ENCODE results near the gene ALKBH3.

The ALKBH3 gene

DNA sequence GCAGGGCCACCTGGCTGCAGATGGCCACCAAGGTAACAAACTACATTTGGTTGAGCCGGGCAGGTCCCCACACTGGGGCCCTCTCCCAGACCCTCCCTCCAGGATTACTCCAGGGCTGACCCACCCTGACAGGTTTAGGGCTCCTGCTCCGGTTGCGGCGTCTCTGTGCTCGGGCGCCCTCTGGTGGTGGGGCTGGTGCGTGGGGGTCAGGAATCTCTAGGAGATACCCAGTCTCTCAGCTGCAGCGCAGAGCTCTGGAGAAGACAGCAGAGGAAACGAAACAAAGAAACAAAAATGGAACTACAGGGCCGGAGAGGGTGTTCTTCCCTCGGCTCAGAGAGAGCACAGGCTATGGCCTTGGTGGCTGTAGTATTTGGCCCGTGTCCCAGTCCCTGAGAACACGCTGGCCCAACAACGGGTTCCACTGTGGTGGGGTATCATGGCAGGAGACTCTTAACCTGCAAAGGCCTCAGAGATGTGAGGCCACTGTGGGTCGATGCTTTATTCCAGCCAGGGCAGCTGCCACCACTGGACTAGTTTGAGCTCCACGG is 64.2 kb downstream of the ALKBH3 start:
- H3K4me1 ChIP-seq (ENCODE audit: insufficient read depth, low read length) = peaks cover 9% of the 10 kb centered on the region
- H3K9ac ChIP-seq (ENCODE audit: low read length) = no peak overlapping the region
- no peaks in the 10 kb centered on the region for H3K9me3 ChIP-seq (ENCODE audit: low read length)
- no peak overlapping the region for H3K27ac ChIP-seq (ENCODE audit: low read depth, low read length)
- H3K27me3 ChIP-seq (ENCODE audit: control insufficient read depth in 1 of 2, insufficient read depth in 2 of 2, low read length in 2 of 2) = peaks cover 18 to 25% of the 10 kb centered on the region in 2 donors
- H3K36me3 ChIP-seq (ENCODE audit: insufficient read depth, low read length) = no peaks in the 10 kb centered on the region
- H3K4me3 ChIP-seq (ENCODE audit: low read depth in 1 of 2, low read length in 2 of 2) = peak overlapping the region; percentile 61 to 68

DNA sequence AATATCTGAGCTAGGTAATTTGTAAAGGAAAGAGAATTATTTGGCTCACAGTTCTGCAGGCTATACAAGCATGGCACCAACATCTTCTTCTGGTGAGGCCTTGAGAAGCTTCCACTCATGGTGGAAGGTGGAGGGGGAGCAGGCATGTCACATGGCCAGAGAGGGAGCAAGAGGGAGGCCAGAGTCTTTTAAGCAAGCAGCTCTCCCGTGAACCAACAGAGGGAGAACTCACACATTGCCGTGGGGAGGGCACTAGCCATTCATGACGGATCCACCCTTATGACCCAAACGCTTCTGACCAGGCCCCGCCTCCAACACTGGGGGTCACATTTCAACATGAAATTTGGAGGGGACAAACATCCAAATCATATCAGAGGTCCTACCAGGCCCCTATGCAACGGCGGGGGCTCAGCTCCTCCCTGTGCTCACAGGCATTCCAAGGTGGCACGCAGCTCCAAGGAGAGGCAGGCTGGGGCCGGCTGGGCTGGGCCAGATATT is 66.4 kb downstream of the ALKBH3 start:
- H3K36me3 ChIP-seq (ENCODE audit: insufficient read depth, low read length) = no peaks in the 10 kb centered on the region
- peaks cover 11 to 25% of the 10 kb centered on the region in 2 donors for H3K27me3 ChIP-seq (ENCODE audit: control insufficient read depth in 1 of 2, insufficient read depth in 2 of 2, low read length in 2 of 2)
- H3K27ac ChIP-seq (ENCODE audit: low read depth, low read length) = no peak overlapping the region

DNA sequence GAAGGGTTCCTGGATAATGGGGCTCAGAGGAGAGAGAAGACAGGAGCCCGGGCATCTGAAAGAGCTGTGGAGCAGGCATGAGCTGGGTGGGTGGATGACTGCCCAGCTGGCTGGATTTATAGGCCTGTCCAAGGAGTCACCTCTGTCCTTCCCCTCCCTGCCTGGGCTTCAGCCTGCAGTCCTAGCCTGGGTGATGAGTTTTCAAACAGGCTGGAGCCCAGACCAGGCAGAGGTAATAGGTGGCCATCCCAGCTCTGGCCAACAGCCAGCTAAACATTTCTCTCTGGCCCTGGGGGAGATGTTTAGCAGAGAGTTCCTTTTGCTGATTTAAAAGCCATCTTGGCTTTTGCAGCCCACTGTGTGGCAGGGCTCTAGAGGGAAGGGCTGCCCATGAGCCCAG is 67.2 kb downstream of the ALKBH3 start:
- H3K4me3 ChIP-seq (ENCODE audit: low read depth in 1 of 2, low read length in 2 of 2) = no peak overlapping the region
- H3K4me1 ChIP-seq (ENCODE audit: insufficient read depth, low read length) = peaks cover 5% of the 10 kb centered on the region
- no peak overlapping the region for H3K27ac ChIP-seq (ENCODE audit: low read depth, low read length)

More for the DNA sequence above, 66.4 kb downstream of the ALKBH3 start:
- Histone ChIP-seq H3K9ac (ENCODE audit: low read length) (no peak overlapping the region), H3K4me3 (ENCODE audit: low read depth in 1 of 2, low read length in 2 of 2) (no peak overlapping the region), H3K4me1 (ENCODE audit: insufficient read depth, low read length) (peaks cover 5% of the 10 kb centered on the region), H3K9me3 (ENCODE audit: low read length) (no peaks in the 10 kb centered on the region)

DNA sequence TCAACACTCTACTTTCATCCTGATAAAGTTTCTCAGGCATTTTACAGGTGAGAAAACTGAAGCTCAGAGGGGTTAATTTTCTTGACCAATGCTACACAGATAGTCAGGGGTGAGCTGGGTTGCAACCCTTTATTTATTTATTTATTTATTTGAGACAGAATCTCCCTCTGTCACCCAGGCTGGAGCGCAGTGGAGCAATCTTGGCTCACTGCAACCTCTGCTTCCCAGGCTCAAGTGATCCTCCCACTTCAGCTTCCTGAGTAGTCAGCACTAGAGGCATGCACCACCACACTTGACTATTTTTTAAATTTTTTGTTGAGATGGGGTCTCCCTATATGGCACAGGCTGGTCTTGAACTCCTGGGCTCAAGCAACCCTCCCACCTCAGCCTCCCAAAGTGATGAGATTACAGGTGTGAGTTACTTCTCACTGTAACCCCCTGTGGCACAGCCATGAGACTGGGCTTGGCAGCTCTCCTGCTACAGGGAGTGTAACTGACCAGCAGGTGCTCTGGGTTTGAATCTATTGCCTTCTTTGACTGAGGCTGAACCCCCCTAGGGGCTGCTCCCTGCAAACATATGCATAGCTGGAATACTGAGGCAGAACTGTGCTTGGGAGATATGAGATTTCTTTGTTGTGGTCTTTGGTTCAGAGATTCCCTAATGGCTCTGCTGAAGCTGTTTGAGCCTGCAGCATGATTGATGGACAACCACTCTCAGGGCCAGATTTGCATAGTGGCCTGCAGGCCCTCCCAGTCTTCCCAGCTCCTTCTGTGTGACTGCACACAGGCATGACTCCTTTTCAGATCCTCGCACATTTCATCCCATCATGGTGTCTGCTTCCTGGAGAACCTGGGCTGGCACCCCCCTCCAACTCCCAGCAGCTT is 68.0 kb downstream of the ALKBH3 start:
- Histone ChIP-seq H3K27me3 (ENCODE audit: control insufficient read depth in 1 of 2, insufficient read depth in 2 of 2, low read length in 2 of 2) (peaks cover 9 to 22% of the 10 kb centered on the region in 2 donors), H3K4me3 (ENCODE audit: low read depth in 1 of 2, low read length in 2 of 2) (no peak overlapping the region), H3K4me1 (ENCODE audit: insufficient read depth, low read length) (peaks cover 5% of the 10 kb centered on the region), H3K9me3 (ENCODE audit: low read length) (no peaks in the 10 kb centered on the region), H3K36me3 (ENCODE audit: insufficient read depth, low read length) (no peaks in the 10 kb centered on the region), H3K9ac (ENCODE audit: low read length) (no peak overlapping the region), H3K27ac (ENCODE audit: low read depth, low read length) (no peak overlapping the region)

More for the DNA sequence above, 67.2 kb downstream of the ALKBH3 start:
- no peaks in the 10 kb centered on the region for H3K36me3 ChIP-seq (ENCODE audit: insufficient read depth, low read length)
- peaks cover 11 to 25% of the 10 kb centered on the region in 2 donors for H3K27me3 ChIP-seq (ENCODE audit: control insufficient read depth in 1 of 2, insufficient read depth in 2 of 2, low read length in 2 of 2)
- no peaks in the 10 kb centered on the region for H3K9me3 ChIP-seq (ENCODE audit: low read length)
- H3K9ac ChIP-seq (ENCODE audit: low read length) = no peak overlapping the region

DNA sequence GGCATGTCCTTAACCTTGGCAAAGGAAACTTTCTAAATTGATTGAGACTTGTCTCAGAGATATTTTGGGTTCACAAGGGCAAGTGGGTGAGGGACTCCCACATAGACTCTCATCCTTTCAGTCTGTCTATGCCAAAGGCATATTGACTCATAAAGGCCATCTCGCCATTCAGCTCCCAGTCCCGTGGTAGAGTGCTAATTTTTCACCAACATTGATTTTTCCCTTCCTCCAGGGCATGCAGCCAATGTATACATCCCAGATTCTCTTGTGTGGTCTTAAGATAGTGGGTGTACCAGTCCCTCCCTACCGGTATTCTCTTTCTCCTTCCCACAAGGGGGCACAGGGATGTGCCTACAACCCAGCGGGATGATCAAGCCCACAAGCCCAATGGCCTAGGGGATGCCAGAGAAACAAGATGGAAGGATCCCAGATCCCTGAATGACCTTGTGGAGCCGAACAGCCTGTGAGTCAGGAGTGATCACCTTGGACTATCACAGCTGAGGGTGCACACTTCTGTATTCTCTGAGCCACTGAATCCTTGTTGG is 69.8 kb downstream of the ALKBH3 start:
- H3K4me1 ChIP-seq (ENCODE audit: insufficient read depth, low read length) = no peaks in the 10 kb centered on the region
- no peak overlapping the region for H3K9ac ChIP-seq (ENCODE audit: low read length)
- H3K27me3 ChIP-seq (ENCODE audit: control insufficient read depth in 1 of 2, insufficient read depth in 2 of 2, low read length in 2 of 2) = peaks cover 0 to 5% of the 10 kb centered on the region in 2 donors
- no peaks in the 10 kb centered on the region for H3K9me3 ChIP-seq (ENCODE audit: low read length)
- H3K4me3 ChIP-seq (ENCODE audit: low read depth in 1 of 2, low read length in 2 of 2) = no peak overlapping the region
- no peak overlapping the region for H3K27ac ChIP-seq (ENCODE audit: low read depth, low read length)
- no peaks in the 10 kb centered on the region for H3K36me3 ChIP-seq (ENCODE audit: insufficient read depth, low read length)

DNA sequence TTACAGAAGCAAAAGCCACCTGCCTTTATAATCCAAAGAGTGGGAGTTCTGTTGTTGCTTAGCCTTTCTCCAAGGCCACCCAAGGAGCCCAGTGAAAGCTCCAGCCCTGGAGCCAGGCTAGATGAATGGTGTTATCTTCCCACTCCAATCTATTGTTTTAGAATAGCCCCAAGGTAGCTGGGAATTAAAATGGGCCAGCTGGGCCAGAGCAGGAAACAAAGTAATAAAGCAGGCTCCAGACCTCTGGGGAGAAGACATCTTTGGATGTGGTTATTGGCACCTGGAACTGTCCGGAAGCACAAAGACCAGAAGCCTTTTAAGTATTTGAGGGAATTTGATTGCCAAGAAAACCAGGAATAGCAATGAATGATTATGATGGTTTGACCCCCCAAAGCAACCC is 70.6 kb downstream of the ALKBH3 start:
- Histone ChIP-seq H3K27ac (ENCODE audit: low read depth, low read length) (no peak overlapping the region), H3K9me3 (ENCODE audit: low read length) (no peaks in the 10 kb centered on the region), H3K9ac (ENCODE audit: low read length) (no peak overlapping the region), H3K4me3 (ENCODE audit: low read depth in 1 of 2, low read length in 2 of 2) (no peak overlapping the region), H3K27me3 (ENCODE audit: control insufficient read depth in 1 of 2, insufficient read depth in 2 of 2, low read length in 2 of 2) (peaks cover 0 to 5% of the 10 kb centered on the region in 2 donors), H3K4me1 (ENCODE audit: insufficient read depth, low read length) (no peaks in the 10 kb centered on the region), H3K36me3 (ENCODE audit: insufficient read depth, low read length) (no peaks in the 10 kb centered on the region)

DNA sequence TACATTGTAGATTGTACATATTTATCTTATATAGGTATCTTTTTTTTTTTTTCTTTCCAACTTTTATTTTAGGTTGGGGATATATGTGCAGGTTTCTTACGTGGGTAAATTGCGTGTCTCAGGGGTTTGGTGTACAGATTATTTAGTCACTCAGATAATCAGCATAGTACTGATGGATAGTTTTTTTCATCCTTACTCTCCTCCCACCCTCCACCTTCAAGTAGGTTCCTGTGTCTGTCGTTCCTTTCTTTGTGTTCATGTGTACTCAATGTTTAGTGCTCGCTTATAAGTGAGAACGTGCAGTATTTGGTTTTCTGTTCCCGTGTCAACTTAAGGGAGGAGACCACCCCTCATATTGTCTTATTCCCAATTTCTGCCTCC is 71.4 kb downstream of the ALKBH3 start:
- H3K9me3 ChIP-seq (ENCODE audit: low read length) = no peaks in the 10 kb centered on the region
- no peaks in the 10 kb centered on the region for H3K4me1 ChIP-seq (ENCODE audit: insufficient read depth, low read length)
- no peaks in the 10 kb centered on the region for H3K27me3 ChIP-seq (ENCODE audit: control insufficient read depth in 1 of 2, insufficient read depth in 2 of 2, low read length in 2 of 2)

GRCh38 chr11:43952401-43953342 is 72.0 kb downstream of the ALKBH3 start:
- Histone ChIP-seq H3K36me3 (ENCODE audit: insufficient read depth, low read length) (no peaks in the 10 kb centered on the region), H3K9ac (ENCODE audit: low read length) (no peak overlapping the region), H3K4me3 (ENCODE audit: low read depth in 1 of 2, low read length in 2 of 2) (no peak overlapping the region), H3K4me1 (ENCODE audit: insufficient read depth, low read length) (no peaks in the 10 kb centered on the region), H3K9me3 (ENCODE audit: low read length) (no peaks in the 10 kb centered on the region), H3K27me3 (ENCODE audit: control insufficient read depth in 1 of 2, insufficient read depth in 2 of 2, low read length in 2 of 2) (no peaks in the 10 kb centered on the region), H3K27ac (ENCODE audit: low read depth, low read length) (no peak overlapping the region)

More for the DNA sequence above, 71.4 kb downstream of the ALKBH3 start:
- Histone ChIP-seq H3K27ac (ENCODE audit: low read depth, low read length) (no peak overlapping the region), H3K4me3 (ENCODE audit: low read depth in 1 of 2, low read length in 2 of 2) (no peak overlapping the region), H3K9ac (ENCODE audit: low read length) (no peak overlapping the region), H3K36me3 (ENCODE audit: insufficient read depth, low read length) (no peaks in the 10 kb centered on the region)

GRCh38 chr11:43953521-43953920 is 72.9 kb downstream of the ALKBH3 start:
- no peaks in the 10 kb centered on the region for H3K9me3 ChIP-seq (ENCODE audit: low read length)
- no peaks in the 10 kb centered on the region for H3K27me3 ChIP-seq (ENCODE audit: control insufficient read depth in 1 of 2, insufficient read depth in 2 of 2, low read length in 2 of 2)
- H3K27ac ChIP-seq (ENCODE audit: low read depth, low read length) = no peak overlapping the region
- H3K9ac ChIP-seq (ENCODE audit: low read length) = no peak overlapping the region
- no peaks in the 10 kb centered on the region for H3K36me3 ChIP-seq (ENCODE audit: insufficient read depth, low read length)
- no peaks in the 10 kb centered on the region for H3K4me1 ChIP-seq (ENCODE audit: insufficient read depth, low read length)
- H3K4me3 ChIP-seq (ENCODE audit: low read depth in 1 of 2, low read length in 2 of 2) = no peak overlapping the region

DNA sequence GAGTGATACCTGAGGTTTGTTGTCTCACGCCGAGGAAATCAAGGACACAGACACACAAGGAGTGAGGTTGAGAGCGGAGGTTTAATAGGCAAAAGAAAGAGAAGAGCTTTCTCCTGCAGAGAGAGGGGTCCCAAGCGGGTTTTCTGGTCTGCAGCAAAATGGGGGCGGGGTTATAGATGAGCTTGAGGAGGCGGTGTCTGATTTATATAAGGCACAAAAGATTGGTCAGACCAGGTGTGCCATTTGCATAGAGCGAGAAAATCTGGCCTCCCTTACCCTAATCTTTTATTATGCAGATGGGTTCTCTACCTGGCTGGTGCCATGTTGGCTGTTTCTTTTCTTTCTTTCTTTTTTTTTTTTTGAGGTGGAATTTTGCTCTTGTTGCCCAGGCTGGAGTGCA is 73.6 kb downstream of the ALKBH3 start:
- Histone ChIP-seq H3K9me3 (ENCODE audit: low read length) (no peaks in the 10 kb centered on the region), H3K4me3 (ENCODE audit: low read depth in 1 of 2, low read length in 2 of 2) (no peak overlapping the region), H3K27me3 (ENCODE audit: control insufficient read depth in 1 of 2, insufficient read depth in 2 of 2, low read length in 2 of 2) (no peaks in the 10 kb centered on the region), H3K36me3 (ENCODE audit: insufficient read depth, low read length) (no peaks in the 10 kb centered on the region), H3K9ac (ENCODE audit: low read length) (no peak overlapping the region), H3K4me1 (ENCODE audit: insufficient read depth, low read length) (no peaks in the 10 kb centered on the region), H3K27ac (ENCODE audit: low read depth, low read length) (no peak overlapping the region)
